Activated gamma-delta T cell (primary cell): ENCODE results near the gene PLPPR1.

Experiments
- DNase-seq: peaks from one replicate; lab custom pipeline; 2025; lab: John Stamatoyannopoulos, UW

Gene PLPPR1

GRCh38 chr9:101342595-101342994 is 314.1 kb downstream of the PLPPR1 start:
- DNase-seq: no peak

- DNase-seq: no peak
Measured at GRCh38 chr9:101350285-101350684, 321.8 kb downstream of the PLPPR1 start.

- no peak for DNase-seq
Measured at GRCh38 chr9:101352892-101353463, 324.5 kb downstream of the PLPPR1 start.

- DNase-seq: no peak
Measured at GRCh38 chr9:101353683-101354082, 325.2 kb downstream of the PLPPR1 start.

GRCh38 chr9:101354143-101354764 is 325.7 kb downstream of the PLPPR1 start:
- DNase-seq: no peak

- no peak for DNase-seq
Measured at GRCh38 chr9:101354765-101355708, 326.5 kb downstream of the PLPPR1 start.

- no peak for DNase-seq
Measured at GRCh38 chr9:101356619-101357018, 328.1 kb downstream of the PLPPR1 start.

GRCh38 chr9:101359679-101360078 is 331.2 kb downstream of the PLPPR1 start:
- DNase-seq: no peak

GRCh38 chr9:101360647-101361046 is 332.1 kb downstream of the PLPPR1 start:
- DNase-seq: no peak

- no peak for DNase-seq
Measured at GRCh38 chr9:101362450-101362849, 333.9 kb downstream of the PLPPR1 start.

- no peak for DNase-seq
Measured at GRCh38 chr9:101365181-101365580, 336.7 kb downstream of the PLPPR1 start.

GRCh38 chr9:101366038-101366756 is 337.7 kb downstream of the PLPPR1 start:
- DNase-seq: no peak

- DNase-seq: no peak
Measured at GRCh38 chr9:101367323-101367722, 338.8 kb downstream of the PLPPR1 start.

GRCh38 chr9:101369286-101369685 is 340.8 kb downstream of the PLPPR1 start:
- no peak for DNase-seq

- DNase-seq: no peak
Measured at GRCh38 chr9:101369884-101370531, 341.5 kb downstream of the PLPPR1 start.

GRCh38 chr9:101371813-101372212 is 343.3 kb downstream of the PLPPR1 start:
- DNase-seq: no peak

- DNase-seq: no peak
Measured at GRCh38 chr9:101372327-101373118, 344.0 kb downstream of the PLPPR1 start.
